Measurements from ENCODE around the gene WFDC11.
"Not testable (repeated sequence)": the region's sequence is repeated elsewhere in the genome, so short reads cannot be mapped to it uniquely, and the experiment has no call there.

Gene WFDC11

GRCh38 chr20:45670139-45670538 is at the start of gene WFDC11:
Gene WFDC11 (minus strand): TSS chr20:45670239. CDS start chr20:45650600, 19,639 bp downstream.
- DNase-seq (ENCODE audit: low spot score), result no peak

- DNase-seq (ENCODE audit: low spot score), result not testable (repeated sequence)
These were observed 46.2 kb upstream of the WFDC11 start for GRCh38 chr20:45716141-45716688.

- no peak for DNase-seq (ENCODE audit: low spot score)
These were observed 35.1 kb upstream of the WFDC11 start, which contains the start of gene WFDC10B for GRCh38 chr20:45704969-45705637. Gene WFDC10B (minus strand): TSS chr20:45705019. CDS start chr20:45685992, 19,027 bp downstream.

GRCh38 chr20:45701873-45702272 is 31.8 kb upstream of the WFDC11 start, which contains the start of gene WFDC13:
Gene WFDC13 (plus strand): TSS chr20:45702038. CDS start chr20:45702124, 86 bp downstream.
- DNase-seq (ENCODE audit: low spot score), result no peak

GRCh38 chr20:45701104-45701503 is 31.1 kb upstream of the WFDC11 start:
- DNase-seq (ENCODE audit: low spot score), result no peak

DNA sequence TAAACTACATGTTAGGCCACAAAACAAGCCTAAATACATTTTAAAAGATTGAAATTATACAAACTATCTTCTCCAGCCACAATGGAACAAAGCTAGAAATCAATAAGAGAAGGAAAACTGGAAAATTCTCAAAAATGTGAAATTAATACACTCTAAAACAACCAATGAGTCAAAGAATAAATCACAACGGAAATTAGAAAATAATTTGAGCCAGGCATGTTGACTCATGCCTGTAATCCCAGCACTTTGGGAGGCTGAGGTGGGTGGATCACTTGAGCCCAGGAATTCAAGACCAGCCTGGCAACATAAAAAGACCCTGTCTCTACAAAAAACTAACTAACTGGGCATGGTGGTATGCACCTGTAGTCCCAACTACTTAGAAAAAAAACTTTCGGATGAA is 25.5 kb upstream of the WFDC11 start:
- no peak for DNase-seq (ENCODE audit: low spot score)

DNA sequence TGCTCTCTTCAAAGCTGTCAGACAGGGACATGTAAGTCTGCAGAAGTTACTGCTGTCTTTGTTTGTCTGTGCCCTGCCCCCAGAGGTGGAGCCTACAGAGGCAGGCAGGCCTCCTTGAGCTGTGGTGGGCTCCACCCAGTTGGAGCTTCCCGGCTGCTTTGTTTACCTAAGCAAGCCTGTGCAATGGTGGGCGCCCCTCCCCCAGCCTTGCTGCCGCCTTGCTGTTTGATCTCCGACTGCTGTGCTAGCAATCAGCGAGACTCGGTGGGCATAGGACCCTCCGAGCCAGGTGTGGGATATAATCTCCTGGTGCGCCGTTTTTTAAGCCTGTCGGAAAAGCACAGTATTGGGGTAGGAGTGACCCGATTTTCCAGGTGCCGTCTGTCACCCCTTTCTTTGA is 23.3 kb upstream of the WFDC11 start:
- not testable (repeated sequence) for DNase-seq (ENCODE audit: low spot score)

- peak; percentile 10 for DNase-seq (ENCODE audit: low spot score)
These were observed 15.9 kb upstream of the WFDC11 start for GRCh38 chr20:45685896-45686295.

DNA sequence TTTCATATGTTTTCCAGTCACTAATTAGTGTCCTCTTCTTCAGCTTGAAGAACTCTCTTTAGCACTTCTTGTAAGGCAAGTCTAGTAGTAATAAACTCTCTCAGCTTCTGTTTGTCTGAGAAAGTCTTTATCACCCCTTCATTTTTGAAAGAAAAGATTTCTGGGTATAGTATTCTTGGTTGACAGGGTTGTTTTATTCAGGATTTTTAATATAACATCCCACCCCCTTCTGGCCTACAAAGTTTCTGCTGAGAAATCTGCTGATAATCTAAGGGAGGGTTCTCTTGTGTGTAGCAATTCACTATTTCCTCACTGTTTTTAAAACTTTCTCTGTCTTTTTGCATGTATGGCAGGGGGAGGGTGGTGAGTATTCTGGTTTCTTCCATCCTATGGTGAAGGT is 9.6 kb upstream of the WFDC11 start:
- no peak for DNase-seq (ENCODE audit: low spot score)

DNA sequence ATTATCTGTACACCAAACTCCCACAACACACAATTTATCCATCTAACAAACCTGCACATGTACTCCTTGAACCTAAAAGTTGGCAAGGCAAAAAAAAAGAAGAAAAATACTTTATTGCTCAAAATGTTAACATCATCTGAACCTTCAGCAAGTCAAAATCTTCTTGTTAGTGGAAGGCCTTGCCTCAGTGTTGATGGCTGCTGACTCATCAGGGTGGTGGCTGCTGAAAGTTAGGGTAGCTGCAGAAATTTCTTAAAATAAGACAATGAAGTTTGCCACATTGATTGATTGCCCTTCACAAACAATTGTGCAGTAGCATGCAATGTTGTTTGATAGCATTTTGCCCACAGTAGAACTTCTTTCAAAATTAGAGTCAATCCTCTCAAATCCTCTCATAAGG is 2.7 kb upstream of the WFDC11 start:
- DNase-seq (ENCODE audit: low spot score), result no peak

GRCh38 chr20:45657038-45657437 is 13.0 kb downstream of the WFDC11 start:
- not testable (repeated sequence) for DNase-seq (ENCODE audit: low spot score)

- DNase-seq (ENCODE audit: low spot score), result not testable (repeated sequence)
These were observed 18.3 kb downstream of the WFDC11 start for GRCh38 chr20:45651726-45652125.

DNA sequence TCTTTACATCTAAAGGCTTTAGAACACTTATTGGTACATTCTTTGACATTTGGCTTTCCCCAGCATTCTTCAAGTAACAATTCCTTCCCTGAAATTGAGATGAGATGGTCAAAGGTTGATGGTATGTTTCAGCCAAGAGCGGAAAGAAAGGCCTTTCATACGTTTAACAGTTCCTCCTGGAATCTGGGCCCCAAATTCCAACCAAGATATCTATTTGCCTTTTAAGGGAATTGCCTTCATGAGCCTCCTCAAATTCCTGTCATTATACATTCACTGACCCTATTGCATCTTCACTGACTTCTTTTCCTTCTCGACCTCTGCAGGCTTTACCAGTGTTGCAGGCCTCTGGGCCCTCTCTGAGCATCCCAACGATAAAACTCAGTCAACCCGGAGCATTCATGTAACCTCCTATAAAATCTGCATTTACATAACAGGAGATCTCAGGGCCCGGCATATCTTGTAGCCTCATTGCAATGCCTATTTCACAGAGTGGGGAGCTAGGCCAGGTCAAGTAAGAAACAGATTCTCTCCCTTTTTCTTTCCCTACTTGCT is 20.7 kb downstream of the WFDC11 start:
- DNase-seq (ENCODE audit: low spot score), result no peak

GRCh38 chr20:45647441-45648050 is 22.5 kb downstream of the WFDC11 start:
- DNase-seq (ENCODE audit: low spot score), result no peak

DNA sequence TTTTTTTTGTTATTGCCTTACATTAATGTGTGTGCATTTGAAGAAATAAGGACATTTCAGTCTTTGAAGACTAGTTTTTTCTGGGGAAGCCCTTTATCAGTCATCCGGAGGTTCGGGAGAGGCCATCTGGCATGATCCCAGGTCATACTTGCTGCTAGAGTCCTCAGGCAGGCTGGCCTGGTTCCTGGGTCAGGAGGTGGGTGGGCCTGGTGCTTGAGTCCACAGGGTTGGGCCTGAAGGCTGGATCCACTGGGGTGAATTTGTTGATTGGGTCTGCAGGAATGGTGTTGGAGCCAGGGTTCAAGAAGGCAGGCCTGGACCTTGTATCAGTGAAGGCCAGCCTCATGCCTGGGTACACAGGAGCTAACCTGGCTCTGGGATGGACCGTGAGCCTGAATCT is 23.2 kb downstream of the WFDC11 start:
- no peak for DNase-seq (ENCODE audit: low spot score)

DNA sequence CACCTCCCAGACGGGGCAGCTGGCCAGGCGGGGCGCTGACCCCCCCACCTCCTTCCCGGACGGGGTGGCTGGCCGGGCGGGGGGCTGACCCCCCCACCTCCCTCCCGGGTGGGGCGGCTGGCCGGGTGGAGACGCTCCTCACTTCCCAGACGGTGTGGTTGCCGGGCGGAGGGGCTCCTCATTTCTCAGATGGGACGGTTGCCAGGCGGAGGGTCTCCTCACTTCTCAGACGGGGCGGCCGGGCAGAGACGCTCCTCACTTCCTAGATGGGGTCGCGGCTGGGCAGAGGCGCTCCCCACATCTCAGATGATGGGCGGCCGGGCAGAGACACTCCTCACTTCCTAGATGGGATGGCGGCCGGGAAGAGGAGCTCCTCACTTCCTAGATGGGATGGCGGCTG is 24.2 kb downstream of the WFDC11 start:
- DNase-seq (ENCODE audit: low spot score), result not testable (repeated sequence)

GRCh38 chr20:45641076-45641475 is 29.0 kb downstream of the WFDC11 start:
- DNase-seq (ENCODE audit: low spot score), result not testable (repeated sequence)

- DNase-seq (ENCODE audit: low spot score), result no peak
These were observed 30.4 kb downstream of the WFDC11 start for GRCh38 chr20:45639687-45640086.

DNA sequence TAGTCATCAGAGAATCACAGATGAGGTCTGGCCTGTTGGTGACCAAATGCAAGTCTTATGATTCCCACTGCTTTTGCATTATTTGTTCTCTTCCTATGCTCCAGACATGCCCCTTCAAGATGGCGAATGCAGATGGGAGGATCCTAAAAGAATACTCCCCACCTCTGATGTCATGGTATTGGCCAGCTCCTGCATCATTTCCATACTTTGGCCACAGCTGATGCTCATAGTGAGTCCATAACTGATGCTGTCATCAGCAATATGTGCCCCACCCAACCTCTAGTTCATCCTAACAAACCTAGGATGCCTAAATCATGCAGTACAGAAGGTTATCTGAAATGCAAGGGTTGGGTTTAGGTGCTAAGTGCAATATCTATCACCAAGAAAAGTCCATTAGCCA is 33.5 kb downstream of the WFDC11 start:
- no peak for DNase-seq (ENCODE audit: low spot score)

DNA sequence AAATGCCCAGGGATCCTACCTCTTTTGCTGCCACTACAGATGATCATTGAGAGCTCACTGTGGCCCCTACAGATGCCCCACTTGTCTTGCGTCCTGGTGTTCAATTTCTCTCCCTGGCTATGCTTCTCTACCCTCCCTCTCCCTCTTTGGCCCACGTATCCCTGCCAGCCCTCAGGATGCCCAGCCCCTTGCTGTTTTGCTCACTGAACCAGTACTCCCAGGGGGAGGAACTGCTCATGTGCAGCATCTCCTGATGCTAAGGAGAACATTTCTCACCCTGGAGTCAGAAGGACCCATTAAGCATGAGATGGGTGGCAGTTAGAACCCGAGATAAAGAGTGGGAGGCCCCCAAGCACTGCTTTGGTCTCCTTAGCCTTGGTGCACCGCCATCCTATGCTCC is 38.9 kb downstream of the WFDC11 start, which contains the start of gene WFDC9:
TSS of gene WFDC9 (minus strand) at position 101 of the 400 bp plus-strand sequence. CDS start 21,103 bp downstream, outside the sequence.
- DNase-seq (ENCODE audit: low spot score), result no peak

GRCh38 chr20:45630371-45630770 is 39.7 kb downstream of the WFDC11 start:
- DNase-seq (ENCODE audit: low spot score), result peak; percentile 21

GRCh38 chr20:45629496-45630100 is 40.4 kb downstream of the WFDC11 start, which contains the start of gene WFDC10A:
Gene WFDC10A (plus strand): TSS chr20:45629739. CDS start chr20:45629814, 75 bp downstream.
- DNase-seq (ENCODE audit: low spot score), result peak; percentile 65

Measured in AG08395 (cell line).